ENCODE measurements around the gene ZFR.

GRCh38 chr5:32387211-32387610, 57.3 kb downstream of the ZFR start:
- TF ChIP-seq POLR2AphosphoS5 (IDR thresholded peaks at IDR 0.05) (peak in 1 of 4 donors; percentile 5), CTCF (IDR thresholded peaks at IDR 0.05) (no peak), POLR2A (IDR thresholded peaks at IDR 0.05) (no peak)
